ENCODE results near the gene RNF225.
"Not testable (repeated sequence)": the region's sequence is repeated elsewhere in the genome, so short reads cannot be mapped to it uniquely, and the experiment has no call there.

The RNF225 gene

GRCh38 chr19:58408152-58409009, 12.9 kb downstream of the RNF225 start, which contains the start of gene ZNF584:
Gene ZNF584 (plus strand): TSS chr19:58408649. CDS start chr19:58409148, 499 bp downstream.
- peak; percentile 88 to 93 for DNase-seq (ENCODE audit: low read depth in 2 of 2)

DNA sequence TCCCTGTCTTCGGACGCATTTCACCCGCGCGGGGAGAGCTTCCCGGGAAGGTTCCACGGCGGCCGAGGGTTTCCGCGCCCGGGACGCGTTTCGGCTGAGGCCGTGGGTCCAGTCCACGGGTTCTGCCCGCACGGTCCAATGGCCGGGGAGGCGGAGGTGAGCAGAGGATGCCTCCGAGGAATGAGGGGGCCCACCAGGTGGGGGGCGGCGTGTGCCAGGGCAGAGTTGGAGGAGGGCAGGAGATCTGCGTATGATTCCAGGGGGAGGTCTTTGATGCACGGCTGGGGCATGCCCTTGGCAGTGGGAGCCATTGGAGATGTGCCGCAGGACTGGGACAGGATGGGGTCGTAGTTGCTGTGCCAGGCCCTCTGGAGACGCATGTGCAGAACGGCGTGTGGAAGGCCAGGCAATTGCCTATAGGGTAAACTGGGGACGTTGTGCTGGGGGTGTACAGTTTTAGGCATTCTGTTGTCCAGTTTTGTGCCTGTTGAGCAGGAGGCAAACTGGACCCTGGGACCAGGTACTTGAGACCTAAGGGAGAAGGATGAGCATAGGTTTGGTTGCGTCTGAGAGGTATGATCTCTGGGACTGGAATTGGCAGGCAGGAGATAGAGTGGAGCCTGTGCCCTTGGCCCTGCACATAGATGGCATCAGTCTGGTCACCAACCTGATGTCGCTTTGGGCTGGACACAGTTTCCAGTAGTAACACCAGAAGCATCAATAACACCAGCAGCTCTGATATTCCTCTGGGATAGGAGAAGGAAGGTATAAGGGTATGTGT, 13.7 kb downstream of the RNF225 start:
- DNase-seq (ENCODE audit: low read depth in 2 of 2): no peak

GRCh38 chr19:58416604-58417003, 21.1 kb downstream of the RNF225 start:
- DNase-seq (ENCODE audit: low read depth in 2 of 2): no peak

DNA sequence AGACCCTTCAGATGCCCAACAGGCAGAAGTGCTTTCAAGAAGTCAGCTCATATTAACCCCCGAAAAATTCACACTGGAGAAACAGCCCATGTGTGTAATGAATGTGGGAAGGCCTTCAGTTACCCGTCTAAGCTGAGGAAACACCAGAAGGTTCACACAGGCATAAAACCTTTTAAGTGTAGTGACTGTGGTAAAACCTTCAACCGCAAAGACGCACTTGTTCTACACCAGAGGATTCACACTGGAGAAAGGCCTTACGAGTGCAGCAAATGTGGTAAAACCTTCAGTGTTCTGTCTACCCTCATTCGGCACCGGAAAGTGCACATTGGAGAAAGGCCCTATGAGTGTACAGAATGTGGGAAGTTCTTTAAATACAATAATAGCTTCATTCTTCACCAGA, 21.6 kb downstream of the RNF225 start:
- no peak for DNase-seq (ENCODE audit: low read depth in 2 of 2)

DNA sequence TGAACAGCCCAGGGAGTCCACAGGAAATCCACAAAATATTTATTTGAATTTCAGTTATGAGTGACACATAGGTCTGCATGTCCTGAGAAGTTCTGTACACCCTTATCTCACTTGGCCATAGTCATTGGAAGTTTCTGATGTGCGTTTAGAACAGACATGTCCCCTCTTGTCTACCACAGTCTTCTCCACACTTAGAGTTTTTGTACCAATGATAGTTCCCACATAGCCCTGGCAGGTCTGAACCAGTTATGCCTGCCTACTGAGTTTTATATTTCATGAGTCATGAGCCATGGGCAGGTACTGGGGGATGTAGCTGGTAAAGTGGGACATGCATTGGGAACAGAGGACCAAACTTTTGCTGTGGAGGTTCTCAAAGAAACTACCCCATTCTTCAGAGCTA, 33.2 kb downstream of the RNF225 start:
- DNase-seq (ENCODE audit: low read depth in 2 of 2): no peak

DNA sequence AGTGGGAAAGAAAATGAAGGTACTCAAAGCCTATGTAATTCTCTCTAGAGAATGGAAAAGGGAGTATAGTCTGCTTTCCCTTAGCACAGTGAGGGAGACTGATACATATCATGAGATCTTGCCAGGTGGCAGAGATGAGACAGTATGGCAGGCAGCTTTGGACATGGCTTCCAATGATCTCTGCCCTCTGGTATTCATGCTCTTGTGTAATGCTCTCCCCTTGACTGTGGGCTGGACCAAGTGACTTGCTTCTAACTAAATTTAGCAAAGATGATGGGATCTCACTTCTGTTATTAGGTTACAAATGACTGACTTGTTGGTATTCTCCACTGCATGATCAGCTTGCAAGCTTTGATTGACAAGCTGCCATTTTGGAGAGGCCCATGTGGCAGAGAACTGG, 34.3 kb downstream of the RNF225 start:
- DNase-seq (ENCODE audit: low read depth in 2 of 2): no peak

DNA sequence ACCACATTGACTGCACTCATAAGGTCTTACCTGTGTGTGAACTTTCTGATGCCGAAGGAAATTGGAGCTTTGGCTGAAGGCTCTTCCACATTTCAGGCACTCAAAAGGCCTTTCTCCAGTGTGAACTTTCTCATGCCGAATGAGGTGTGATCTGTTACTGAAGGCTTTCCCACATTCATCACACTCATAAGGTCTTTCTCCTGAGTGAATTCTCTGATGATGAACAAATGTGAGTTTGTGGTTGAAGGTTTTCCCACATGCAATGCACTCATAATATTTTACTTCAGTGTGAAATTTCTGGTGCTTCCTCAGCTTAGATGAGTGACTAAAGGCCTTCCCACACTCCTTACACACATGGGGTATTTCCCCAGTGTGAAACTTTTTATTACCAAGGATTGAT, 38.8 kb downstream of the RNF225 start:
- no peak for DNase-seq (ENCODE audit: low read depth in 2 of 2)

DNA sequence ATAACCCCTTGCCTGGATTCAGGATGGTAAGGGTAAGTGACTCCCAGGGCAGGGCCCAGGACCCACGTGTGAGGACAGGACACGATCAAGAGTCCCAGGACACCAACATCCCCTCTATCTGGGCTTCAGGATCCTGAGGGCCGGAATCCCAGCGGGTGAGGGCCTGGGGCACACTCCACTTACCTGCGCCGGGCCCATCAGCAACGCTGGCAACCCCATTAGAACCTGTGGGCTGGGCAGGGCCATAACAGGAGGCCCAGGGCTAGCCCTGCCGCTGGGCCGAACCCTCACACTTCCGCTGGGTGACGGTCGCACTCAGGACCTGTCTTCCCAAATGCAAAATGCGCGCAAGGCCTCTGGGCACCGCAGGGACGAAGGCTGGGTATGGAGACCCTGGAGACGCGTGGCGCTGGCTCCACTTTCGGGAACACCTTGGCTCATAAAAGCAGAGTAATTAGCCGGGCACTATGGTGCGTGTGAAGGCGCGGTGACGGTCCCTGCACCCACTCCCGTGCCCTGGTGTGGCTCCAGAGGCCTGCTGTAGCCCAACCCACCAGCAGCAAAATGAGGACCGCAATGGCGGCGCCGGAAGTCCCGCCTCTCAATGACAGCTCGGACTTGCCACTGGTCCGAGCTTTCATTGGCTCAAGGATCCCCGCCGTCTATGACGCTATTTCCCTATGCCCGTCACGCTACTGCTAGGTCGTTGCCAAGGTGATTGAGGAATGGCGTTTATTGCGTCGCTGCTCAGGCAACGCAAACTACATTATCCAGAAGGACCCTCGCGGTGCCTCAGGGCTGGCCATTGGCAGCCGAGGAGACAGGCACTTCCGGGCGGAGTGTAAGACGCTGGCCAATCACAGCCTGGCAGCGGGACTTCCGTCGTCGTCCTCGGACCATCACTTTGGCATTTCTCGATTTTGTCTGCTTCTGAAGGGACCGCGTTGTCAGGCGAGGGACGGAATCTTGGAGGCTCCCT, 44.4 kb downstream of the RNF225 start, which contains the start of gene ZNF132:
TSS of gene ZNF132 (minus strand) at position 578 of the 979 bp plus-strand sequence. CDS start at position 246, 332 bp downstream.
- DNase-seq (ENCODE audit: low read depth in 2 of 2): peak; percentile 90 to 95

DNA sequence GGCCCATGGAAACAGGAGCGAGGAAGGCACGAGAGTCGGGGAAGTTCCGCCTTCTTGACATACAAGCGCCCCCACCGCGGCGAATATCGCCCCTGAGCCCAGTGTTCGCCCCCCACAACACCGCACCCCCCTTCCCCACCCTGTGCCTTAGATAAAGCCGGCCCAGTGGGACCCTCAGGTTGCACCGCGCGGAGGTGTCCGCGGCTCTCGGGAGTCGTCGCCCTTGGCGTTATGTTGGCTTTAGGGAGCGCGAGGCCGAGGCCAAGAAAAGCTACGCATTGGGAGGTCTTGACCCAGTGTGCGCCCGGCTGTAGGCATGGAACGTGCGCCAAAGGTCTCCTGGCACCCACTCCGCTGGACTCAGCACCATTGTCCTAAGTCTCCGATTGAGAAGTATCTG, 45.1 kb downstream of the RNF225 start:
- DNase-seq (ENCODE audit: low read depth in 2 of 2): no peak

DNA sequence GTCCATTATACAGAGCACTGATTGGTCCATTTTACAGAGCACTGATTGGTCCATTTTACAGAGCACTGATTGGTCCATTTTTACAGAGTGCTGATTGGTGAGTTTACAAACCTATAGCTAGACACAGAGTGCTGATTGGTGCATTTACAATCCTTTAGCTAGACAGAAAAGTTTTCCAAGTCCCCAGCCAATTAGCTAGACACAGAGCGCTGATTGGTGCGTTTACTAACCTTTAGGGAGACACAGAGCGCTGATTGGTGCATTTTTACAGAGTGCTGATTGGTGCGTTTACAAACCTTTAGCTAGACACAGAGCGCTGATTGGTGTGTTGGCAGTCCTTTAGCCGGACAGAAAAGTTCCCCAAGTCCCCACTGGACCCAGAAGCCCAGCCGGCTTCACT, 47.5 kb downstream of the RNF225 start:
- DNase-seq (ENCODE audit: low read depth in 2 of 2): not testable (repeated sequence)
